Panc1 (cell line): ENCODE measurements around the gene STON1. TPM values are rescaled to one million over a fixed set of nuclear protein-coding genes. Genes with fewer than 3 reads are reported as not detected.

ENCODE experiments used
- ATAC-seq: fragments of 200-7000 bp; cut with Tn5 transposase; 2 replicates; pipeline ENCODE4 v1.9.1; 2020; ENCODE audit warnings: mild to moderate bottlenecking, moderate library complexity
- BruUV-seq: library from RNA; stranded (reverse); fragments of 400-500 nt; replicated peaks from 2 replicates; lab custom pipeline; 2021; lab: Mats Ljungman, UMichigan
- CTCF ChIA-PET: fragments of 300-600 bp; sonication (Branson Sonifier 250); formaldehyde crosslinking; loops from one replicate; lab custom pipeline; 2022; ENCODE audit warnings: antibody characterized with exemption; lab: Charles Lee
- POLR2A ChIA-PET: fragments of 300-600 bp; sonication (Branson Sonifier 250); formaldehyde crosslinking; loops from one replicate; lab custom pipeline; 2022; ENCODE audit warnings: antibody characterized with exemption; lab: Charles Lee
- DNase-seq: peaks from one replicate; pipeline ENCODE4 v3.0.0-alpha.2; 2010; ENCODE audit warnings: low read depth, low spot score
- H3K27ac ChIP-seq: 2 replicates; pipeline ENCODE4 v1.5.1; 2011; ENCODE audit warnings: mild to moderate bottlenecking, low read length, inconsistent platforms
- H3K27me3 ChIP-seq: fragments of 200-500 bp; sonication (Bioruptor generic); 2 replicates; pipeline ENCODE4 v1.6.0; 2014; ENCODE audit warnings: low read length, inconsistent platforms; ENCODE audit not compliant: control insufficient read depth, insufficient read depth
- H3K36me3 ChIP-seq: fragments of 200-500 bp; sonication (Bioruptor generic); 2 replicates; pipeline ENCODE4 v1.5.1; 2014; ENCODE audit warnings: inconsistent platforms, mild to moderate bottlenecking, low read length, moderate library complexity; ENCODE audit not compliant: control insufficient read depth, insufficient read depth
- H3K4me1 ChIP-seq: 2 replicates; pipeline ENCODE4 v1.5.1; 2011; ENCODE audit warnings: inconsistent platforms, mild to moderate bottlenecking, low read length, moderate library complexity; ENCODE audit not compliant: control insufficient read depth, insufficient read depth
- H3K4me3 ChIP-seq, 2 experiments: 2 replicates each; pipeline ENCODE4 v1.5.1; 2011 to 2012; ENCODE audit warnings: low read depth in 2 of 2, low read length in 2 of 2, mild to moderate bottlenecking in 2 of 2, inconsistent platforms in 1 of 2, moderate library complexity in 1 of 2
- H3K9me3 ChIP-seq: fragments of 200-500 bp; sonication (Bioruptor generic); 2 replicates; pipeline ENCODE4 v1.5.1; 2014; ENCODE audit warnings: low read depth, mild to moderate bottlenecking, inconsistent platforms, low read length, moderate library complexity; ENCODE audit not compliant: control insufficient read depth, insufficient read depth
- POLR2AphosphoS5 ChIP-seq: IDR thresholded peaks from 2 replicates; pipeline ENCODE4 v1.6.1; 2012; ENCODE audit warnings: mild to moderate bottlenecking, low read depth, low read length, moderate library complexity
- SIN3A ChIP-seq: IDR thresholded peaks from 2 replicates; pipeline ENCODE4 v1.6.1; 2012; ENCODE audit warnings: low read depth, mild to moderate bottlenecking, low read length, moderate library complexity, borderline replicate concordance; ENCODE audit not compliant: insufficient read depth
- TCF7L2 ChIP-seq: IDR thresholded peaks from 2 replicates; pipeline ENCODE4 v1.6.1; 2011; ENCODE audit warnings: mild to moderate bottlenecking, low read depth, low read length, inconsistent platforms
- in situ Hi-C: cut with HindIII; loops from 2 replicates; pipeline ENCODE4 v1.10.0; 2016; ENCODE audit warnings: low sequenced_read_pairs, low pct_unique_long_range_greater_than_20kb
- intact Hi-C: fragments of 100-400 bp; cut with micrococcal nuclease; formaldehyde crosslinking; loops from one replicate; pipeline ENCODE4 v1.10.0; 2022; ENCODE audit not compliant: unreplicated experiment
- total RNA-seq: library from RNA; stranded (reverse); gene quantifications from one replicate; pipeline ENCODE4 v1.2.1, GENCODE V29; 2021; ENCODE audit not compliant: unreplicated experiment
- TF ChIP-seq, protein P1 (sequence below): fragments of 450-650 bp; IDR thresholded peaks from 2 replicates; pipeline ENCODE4 v1.5.1; 2017; ENCODE audit warnings: mild to moderate bottlenecking

The STON1 gene
- total RNA-seq, 1 experiment from 2014 or later, result 0.92 TPM

DNA sequence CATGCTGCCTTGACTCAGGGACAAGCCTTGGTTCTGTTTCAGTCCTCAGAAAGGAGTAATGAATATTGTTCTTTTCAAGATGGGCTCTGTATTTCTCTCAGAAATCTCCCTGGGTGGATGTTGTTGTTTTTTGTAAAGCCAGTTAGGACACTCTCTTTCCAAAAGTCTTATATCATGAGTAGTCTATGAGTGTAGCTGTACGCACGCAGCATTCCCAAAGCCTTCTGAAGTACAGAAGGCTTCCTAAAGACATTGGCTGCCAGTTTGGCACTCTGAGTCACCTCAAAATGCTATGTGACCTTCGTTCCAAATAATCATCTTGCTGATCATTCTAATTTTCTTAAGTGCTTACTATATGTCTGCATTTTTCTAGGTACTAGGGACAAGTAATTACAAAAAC is 71.0 kb downstream of the STON1 start:
- no peak for TF ChIP-seq POLR2AphosphoS5
- no peak for TF ChIP-seq TCF7L2
- H3K9me3 ChIP-seq, result no peaks in the 10 kb centered on the region
- ATAC-seq (no peak), DNase-seq (no peak)
- H3K27ac ChIP-seq, result no peak overlapping the region
- in situ Hi-C loops, result no loop called here
- ChIA-PET CTCF (interaction anchor here (0.6 kb wide), 1 partner anchor 336 kb away, joined by 3 read pairs; no protein-coding TSS in a partner anchor), POLR2A (no interaction called here)
- H3K4me1 ChIP-seq, result no peaks in the 10 kb centered on the region
- intact Hi-C loops, result loop anchor here (10.0 kb wide), 2 partner anchors 124 to 1544 kb away; no protein-coding TSS in a partner anchor
- H3K27me3 ChIP-seq, result peaks cover 13% of the 10 kb centered on the region
- no TSS peak for BruUV-seq
- no peak overlapping the region for H3K4me3 ChIP-seq
- no peaks in the 10 kb centered on the region for H3K36me3 ChIP-seq

DNA sequence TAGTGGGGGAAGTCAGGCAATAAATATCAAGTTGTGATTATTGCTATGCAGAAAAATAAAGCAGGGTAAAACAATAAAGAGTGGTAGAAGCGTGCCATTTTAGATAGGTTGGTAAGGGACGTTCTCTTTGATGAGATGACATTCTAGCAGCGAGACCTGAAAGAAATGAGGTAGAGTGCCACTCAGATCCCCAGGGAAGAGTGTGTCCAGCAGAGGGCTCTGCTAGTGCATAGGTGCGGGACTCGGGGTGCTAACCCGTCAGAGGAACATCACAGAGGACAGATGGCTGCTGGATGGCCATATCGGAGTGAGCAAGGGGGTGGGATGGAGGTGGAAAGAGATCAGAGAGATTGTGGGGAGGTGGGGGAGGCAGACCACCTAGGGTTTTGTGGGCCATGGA is 71.4 kb downstream of the STON1 start:
- CTCF ChIA-PET, result no interaction called here
- no TSS peak for BruUV-seq
- Histone ChIP-seq H3K4me1 (no peaks in the 10 kb centered on the region), H3K9me3 (no peaks in the 10 kb centered on the region), H3K36me3 (no peaks in the 10 kb centered on the region), H3K27ac (no peak overlapping the region), H3K27me3 (peaks cover 9% of the 10 kb centered on the region), H3K4me3 (no peak overlapping the region)
- TF ChIP-seq, protein P1, sequence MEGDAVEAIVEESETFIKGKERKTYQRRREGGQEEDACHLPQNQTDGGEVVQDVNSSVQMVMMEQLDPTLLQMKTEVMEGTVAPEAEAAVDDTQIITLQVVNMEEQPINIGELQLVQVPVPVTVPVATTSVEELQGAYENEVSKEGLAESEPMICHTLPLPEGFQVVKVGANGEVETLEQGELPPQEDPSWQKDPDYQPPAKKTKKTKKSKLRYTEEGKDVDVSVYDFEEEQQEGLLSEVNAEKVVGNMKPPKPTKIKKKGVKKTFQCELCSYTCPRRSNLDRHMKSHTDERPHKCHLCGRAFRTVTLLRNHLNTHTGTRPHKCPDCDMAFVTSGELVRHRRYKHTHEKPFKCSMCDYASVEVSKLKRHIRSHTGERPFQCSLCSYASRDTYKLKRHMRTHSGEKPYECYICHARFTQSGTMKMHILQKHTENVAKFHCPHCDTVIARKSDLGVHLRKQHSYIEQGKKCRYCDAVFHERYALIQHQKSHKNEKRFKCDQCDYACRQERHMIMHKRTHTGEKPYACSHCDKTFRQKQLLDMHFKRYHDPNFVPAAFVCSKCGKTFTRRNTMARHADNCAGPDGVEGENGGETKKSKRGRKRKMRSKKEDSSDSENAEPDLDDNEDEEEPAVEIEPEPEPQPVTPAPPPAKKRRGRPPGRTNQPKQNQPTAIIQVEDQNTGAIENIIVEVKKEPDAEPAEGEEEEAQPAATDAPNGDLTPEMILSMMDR, result peak; percentile 78
- TF ChIP-seq TCF7L2, result no peak
- POLR2A ChIA-PET, result no interaction called here
- intact Hi-C loops (loop anchor here (10.0 kb wide), 2 partner anchors 123 to 1543 kb away; no protein-coding TSS in a partner anchor), in situ Hi-C loops (no loop called here)
- DNase-seq (no peak), ATAC-seq (peak; percentile 82)

DNA sequence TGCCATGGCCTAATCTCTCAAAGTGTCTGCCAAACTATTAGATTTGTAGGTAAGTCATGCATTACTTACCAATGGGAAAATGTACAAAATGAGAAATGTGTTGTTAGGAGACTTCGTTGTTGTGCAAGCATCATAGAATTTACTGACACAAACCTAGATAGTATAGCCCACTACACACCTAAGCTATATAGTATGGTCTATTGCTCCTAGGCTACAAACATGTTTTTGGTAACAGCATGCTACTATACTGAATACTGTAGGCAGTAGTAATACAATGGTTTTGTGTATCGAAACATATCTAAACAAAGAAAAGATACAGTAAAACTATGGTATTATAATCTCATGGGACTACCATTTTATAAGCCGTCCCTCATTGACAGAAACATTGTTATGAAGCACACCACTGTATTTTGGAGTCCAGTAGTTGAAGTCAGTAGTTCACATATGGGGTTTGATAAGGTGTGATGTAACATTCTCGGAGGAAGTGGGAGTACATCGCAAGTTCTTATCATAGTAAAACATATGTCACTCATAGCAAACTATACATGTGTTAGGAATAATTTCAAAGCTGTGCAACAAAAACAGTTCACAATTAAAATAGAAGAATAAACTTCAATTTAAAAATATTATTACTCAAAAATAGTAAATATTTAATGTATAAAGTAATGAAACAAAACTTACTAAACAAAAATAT is 75.7 kb downstream of the STON1 start:
- CTCF ChIA-PET, result no interaction called here
- H3K9me3 ChIP-seq, result no peaks in the 10 kb centered on the region
- DNase-seq (no peak), ATAC-seq (no peak)
- POLR2A ChIA-PET, result no interaction called here
- BruUV-seq, result no TSS peak
- H3K4me1 ChIP-seq, result no peaks in the 10 kb centered on the region
- intact Hi-C loops (loop anchor here (10.0 kb wide), 2 partner anchors 119 to 1539 kb away; no protein-coding TSS in a partner anchor), in situ Hi-C loops (no loop called here)
- no peak overlapping the region for H3K27ac ChIP-seq
- H3K4me3 ChIP-seq, result no peak overlapping the region
- TF ChIP-seq, protein P1, result no peak
- no peak for TF ChIP-seq SIN3A
- H3K27me3 ChIP-seq, result peaks cover 3% of the 10 kb centered on the region; the same call in 1 of the 2 replicates
- no peaks in the 10 kb centered on the region for H3K36me3 ChIP-seq
